ENCODE results near the gene EHMT2. TPM values are rescaled to one million over a fixed set of nuclear protein-coding genes. Genes with fewer than 3 reads are reported as not detected.

The EHMT2 gene
- total and polyA plus RNA-seq, 2 of the 8 experiments (the other 6 are each of a cell fraction or from before 2014, with no cell fraction given) = 125 to 177 TPM

DNA sequence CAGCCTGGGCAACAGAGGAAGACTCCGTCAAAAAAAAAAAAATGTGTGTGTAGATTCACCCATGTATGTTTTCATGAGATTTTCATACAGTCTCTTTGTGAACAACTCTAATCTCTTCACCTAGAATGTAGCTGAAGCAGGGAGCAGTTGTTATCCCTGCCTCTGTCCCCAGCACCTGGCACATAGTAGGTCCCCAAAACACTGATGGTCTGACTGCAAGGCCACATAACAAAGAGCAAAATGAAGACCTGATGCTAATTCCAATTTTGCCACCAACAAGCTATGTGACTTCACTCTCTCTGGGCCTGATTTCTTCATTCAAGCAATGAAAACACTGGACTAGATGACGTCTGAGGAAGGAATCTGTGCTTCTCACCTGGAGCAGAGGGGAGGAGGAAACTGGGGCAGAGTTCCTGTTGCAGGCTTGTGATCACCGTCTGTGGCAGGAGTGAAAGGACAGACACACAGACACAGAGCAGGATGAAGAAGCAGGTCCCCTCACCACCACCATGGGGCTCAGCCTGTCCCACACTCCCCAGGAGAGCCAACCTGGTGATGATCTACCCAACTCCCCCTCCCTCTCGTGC lies 23.3 kb downstream of the EHMT2 start (continued):
- TF ChIP-seq, protein P1, sequence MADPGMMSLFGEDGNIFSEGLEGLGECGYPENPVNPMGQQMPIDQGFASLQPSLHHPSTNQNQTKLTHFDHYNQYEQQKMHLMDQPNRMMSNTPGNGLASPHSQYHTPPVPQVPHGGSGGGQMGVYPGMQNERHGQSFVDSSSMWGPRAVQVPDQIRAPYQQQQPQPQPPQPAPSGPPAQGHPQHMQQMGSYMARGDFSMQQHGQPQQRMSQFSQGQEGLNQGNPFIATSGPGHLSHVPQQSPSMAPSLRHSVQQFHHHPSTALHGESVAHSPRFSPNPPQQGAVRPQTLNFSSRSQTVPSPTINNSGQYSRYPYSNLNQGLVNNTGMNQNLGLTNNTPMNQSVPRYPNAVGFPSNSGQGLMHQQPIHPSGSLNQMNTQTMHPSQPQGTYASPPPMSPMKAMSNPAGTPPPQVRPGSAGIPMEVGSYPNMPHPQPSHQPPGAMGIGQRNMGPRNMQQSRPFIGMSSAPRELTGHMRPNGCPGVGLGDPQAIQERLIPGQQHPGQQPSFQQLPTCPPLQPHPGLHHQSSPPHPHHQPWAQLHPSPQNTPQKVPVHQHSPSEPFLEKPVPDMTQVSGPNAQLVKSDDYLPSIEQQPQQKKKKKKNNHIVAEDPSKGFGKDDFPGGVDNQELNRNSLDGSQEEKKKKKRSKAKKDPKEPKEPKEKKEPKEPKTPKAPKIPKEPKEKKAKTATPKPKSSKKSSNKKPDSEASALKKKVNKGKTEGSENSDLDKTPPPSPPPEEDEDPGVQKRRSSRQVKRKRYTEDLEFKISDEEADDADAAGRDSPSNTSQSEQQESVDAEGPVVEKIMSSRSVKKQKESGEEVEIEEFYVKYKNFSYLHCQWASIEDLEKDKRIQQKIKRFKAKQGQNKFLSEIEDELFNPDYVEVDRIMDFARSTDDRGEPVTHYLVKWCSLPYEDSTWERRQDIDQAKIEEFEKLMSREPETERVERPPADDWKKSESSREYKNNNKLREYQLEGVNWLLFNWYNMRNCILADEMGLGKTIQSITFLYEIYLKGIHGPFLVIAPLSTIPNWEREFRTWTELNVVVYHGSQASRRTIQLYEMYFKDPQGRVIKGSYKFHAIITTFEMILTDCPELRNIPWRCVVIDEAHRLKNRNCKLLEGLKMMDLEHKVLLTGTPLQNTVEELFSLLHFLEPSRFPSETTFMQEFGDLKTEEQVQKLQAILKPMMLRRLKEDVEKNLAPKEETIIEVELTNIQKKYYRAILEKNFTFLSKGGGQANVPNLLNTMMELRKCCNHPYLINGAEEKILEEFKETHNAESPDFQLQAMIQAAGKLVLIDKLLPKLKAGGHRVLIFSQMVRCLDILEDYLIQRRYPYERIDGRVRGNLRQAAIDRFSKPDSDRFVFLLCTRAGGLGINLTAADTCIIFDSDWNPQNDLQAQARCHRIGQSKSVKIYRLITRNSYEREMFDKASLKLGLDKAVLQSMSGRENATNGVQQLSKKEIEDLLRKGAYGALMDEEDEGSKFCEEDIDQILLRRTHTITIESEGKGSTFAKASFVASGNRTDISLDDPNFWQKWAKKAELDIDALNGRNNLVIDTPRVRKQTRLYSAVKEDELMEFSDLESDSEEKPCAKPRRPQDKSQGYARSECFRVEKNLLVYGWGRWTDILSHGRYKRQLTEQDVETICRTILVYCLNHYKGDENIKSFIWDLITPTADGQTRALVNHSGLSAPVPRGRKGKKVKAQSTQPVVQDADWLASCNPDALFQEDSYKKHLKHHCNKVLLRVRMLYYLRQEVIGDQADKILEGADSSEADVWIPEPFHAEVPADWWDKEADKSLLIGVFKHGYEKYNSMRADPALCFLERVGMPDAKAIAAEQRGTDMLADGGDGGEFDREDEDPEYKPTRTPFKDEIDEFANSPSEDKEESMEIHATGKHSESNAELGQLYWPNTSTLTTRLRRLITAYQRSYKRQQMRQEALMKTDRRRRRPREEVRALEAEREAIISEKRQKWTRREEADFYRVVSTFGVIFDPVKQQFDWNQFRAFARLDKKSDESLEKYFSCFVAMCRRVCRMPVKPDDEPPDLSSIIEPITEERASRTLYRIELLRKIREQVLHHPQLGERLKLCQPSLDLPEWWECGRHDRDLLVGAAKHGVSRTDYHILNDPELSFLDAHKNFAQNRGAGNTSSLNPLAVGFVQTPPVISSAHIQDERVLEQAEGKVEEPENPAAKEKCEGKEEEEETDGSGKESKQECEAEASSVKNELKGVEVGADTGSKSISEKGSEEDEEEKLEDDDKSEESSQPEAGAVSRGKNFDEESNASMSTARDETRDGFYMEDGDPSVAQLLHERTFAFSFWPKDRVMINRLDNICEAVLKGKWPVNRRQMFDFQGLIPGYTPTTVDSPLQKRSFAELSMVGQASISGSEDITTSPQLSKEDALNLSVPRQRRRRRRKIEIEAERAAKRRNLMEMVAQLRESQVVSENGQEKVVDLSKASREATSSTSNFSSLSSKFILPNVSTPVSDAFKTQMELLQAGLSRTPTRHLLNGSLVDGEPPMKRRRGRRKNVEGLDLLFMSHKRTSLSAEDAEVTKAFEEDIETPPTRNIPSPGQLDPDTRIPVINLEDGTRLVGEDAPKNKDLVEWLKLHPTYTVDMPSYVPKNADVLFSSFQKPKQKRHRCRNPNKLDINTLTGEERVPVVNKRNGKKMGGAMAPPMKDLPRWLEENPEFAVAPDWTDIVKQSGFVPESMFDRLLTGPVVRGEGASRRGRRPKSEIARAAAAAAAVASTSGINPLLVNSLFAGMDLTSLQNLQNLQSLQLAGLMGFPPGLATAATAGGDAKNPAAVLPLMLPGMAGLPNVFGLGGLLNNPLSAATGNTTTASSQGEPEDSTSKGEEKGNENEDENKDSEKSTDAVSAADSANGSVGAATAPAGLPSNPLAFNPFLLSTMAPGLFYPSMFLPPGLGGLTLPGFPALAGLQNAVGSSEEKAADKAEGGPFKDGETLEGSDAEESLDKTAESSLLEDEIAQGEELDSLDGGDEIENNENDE (IDR thresholded peaks at IDR 0.05; ENCODE audit: insufficient replicate concordance, low read length) = no peak

Data from H1 (cell line).